GM21447 (cell line): Measurements from ENCODE around the gene ASIC5.
"Not testable (repeated sequence)": the region's sequence is repeated elsewhere in the genome, so short reads cannot be mapped to it uniquely, and the experiment has no call there.

ENCODE experiments used
- ATAC-seq: cut with Tn5 transposase; IDR thresholded peaks from one replicate; pipeline ENCODE4 v1.9.1; 2021; ENCODE audit not compliant: unreplicated experiment

ASIC5 gene, protein sequence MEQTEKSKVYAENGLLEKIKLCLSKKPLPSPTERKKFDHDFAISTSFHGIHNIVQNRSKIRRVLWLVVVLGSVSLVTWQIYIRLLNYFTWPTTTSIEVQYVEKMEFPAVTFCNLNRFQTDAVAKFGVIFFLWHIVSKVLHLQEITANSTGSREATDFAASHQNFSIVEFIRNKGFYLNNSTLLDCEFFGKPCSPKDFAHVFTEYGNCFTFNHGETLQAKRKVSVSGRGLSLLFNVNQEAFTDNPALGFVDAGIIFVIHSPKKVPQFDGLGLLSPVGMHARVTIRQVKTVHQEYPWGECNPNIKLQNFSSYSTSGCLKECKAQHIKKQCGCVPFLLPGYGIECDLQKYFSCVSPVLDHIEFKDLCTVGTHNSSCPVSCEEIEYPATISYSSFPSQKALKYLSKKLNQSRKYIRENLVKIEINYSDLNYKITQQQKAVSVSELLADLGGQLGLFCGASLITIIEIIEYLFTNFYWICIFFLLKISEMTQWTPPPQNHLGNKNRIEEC

GRCh38 chr4:155866177-155866576 is at the start of gene ASIC5:
TSS of gene ASIC5 (minus strand) at chr4:155866277. CDS start at chr4:155866226, 51 bp downstream.
- ATAC-seq, result no peak

GRCh38 chr4:155914782-155915181 is 48.7 kb upstream of the ASIC5 start:
- no peak for ATAC-seq

DNA sequence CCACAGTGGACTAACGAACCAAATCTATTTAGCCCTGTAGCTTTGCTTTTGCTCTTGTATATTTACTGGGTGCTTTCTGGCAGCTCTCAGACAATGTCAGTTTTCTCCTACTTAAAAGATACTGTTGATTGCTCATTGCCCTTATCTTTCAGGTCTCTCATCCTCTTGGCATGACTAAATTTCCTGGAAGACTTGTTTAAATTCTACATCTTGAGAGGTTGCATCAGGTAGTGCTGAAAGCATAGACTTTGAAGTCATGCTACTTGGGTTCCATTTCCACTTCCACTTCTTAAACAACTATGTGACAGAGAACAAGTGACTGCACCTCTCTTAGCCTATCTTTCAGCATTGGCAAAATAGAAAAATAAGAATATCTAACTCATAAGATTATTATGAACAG is 45.8 kb upstream of the ASIC5 start:
- ATAC-seq, result no peak

- no peak for ATAC-seq
Observed at GRCh38 chr4:155909615-155910226, 43.6 kb upstream of the ASIC5 start.

DNA sequence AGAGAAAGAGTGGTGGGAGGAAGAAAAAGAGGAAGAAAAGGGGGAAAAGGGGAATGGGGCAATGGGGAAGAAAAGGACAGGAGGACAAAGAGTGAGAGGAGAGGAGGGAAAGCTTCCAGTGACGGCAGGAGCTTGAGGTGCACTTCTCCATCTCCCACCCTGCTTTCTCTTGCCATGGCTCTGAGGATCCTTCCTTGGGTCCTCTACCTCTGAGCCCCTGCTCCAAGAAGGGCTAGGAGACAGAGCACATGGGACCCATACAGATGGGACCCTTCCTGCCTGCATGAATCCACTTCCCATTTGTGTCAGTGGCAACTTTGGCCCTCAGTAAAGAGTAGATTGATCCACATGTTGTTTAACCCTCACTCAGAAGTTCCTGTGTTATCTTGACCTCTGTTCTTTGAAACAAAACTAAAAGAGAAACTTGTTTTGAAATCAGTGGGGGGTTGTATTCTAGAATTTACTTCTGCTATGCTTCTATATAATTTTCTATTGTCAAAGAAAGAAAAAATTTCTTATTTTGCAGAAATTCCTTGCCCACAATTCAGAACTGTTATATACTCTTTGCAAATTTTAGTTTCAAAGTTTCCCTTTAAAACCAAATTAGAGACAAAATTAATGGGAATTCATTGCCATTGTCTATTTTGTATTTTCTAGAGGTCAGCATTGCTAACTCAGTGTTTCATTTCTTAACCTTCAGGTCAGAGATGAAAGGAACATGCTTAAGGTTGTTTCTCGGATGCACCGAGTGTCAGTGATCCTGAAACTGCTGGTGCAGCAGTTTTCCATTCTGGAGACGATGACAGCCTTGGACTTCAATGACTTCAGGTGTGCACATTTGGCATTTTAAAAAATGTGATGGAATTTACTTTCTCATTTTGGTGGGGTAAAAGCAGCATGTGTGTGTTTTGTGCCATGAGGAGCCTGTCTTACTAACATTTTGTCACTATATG is 42.4 kb upstream of the ASIC5 start:
- peak; percentile 68 for ATAC-seq

- ATAC-seq, result no peak
Observed at GRCh38 chr4:155907556-155907955, 41.5 kb upstream of the ASIC5 start.

GRCh38 chr4:155906554-155907247 is 40.6 kb upstream of the ASIC5 start:
- no peak for ATAC-seq

- ATAC-seq, result no peak
Observed at GRCh38 chr4:155904331-155904730, 38.3 kb upstream of the ASIC5 start.

DNA sequence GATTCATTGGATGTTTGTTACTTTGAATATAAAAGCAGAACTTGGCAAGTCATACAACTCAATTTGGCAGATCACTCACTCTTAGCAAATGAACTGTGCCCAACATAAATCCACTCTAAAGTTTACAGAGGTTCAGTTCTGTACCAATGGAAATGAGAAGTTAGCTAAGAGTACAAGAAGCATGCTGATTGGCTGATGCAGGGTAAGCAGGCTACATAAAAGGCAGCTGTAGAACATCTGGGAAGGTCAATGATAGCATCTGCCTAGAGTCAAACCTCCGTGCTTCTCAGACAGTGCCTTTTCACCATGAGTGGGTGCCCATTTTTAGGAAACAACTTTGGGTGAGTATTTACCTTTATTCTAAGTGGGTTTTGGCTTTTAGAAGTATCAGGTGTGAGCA is 37.4 kb upstream of the ASIC5 start, which contains the start of gene TDO2:
Gene TDO2, plus strand, starts transcription at position 244 of the 400 bp plus-strand sequence. Its CDS starts 63 bp downstream, at position 307.
- no peak for ATAC-seq

GRCh38 chr4:155901013-155901412 is 34.9 kb upstream of the ASIC5 start:
- ATAC-seq, result no peak

DNA sequence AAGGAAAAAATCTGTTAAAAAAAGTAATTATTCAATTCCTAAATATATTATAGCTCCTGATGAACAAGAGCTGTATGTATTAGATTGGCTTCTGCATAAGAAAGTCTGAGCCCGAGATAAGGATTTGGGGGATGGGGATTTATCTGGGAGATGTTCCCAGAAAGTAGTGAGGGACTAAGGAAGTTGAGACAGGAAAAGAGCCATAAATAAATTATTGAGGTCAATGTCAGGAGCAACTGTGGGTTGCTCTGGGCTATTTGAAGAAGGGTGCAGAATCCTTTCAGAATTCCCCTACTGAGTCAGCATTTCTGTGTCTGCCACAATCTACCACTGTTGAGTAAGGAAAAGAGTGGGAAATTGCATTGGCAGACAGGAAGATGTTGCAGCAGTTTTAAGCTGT is 34.3 kb upstream of the ASIC5 start:
- no peak for ATAC-seq

DNA sequence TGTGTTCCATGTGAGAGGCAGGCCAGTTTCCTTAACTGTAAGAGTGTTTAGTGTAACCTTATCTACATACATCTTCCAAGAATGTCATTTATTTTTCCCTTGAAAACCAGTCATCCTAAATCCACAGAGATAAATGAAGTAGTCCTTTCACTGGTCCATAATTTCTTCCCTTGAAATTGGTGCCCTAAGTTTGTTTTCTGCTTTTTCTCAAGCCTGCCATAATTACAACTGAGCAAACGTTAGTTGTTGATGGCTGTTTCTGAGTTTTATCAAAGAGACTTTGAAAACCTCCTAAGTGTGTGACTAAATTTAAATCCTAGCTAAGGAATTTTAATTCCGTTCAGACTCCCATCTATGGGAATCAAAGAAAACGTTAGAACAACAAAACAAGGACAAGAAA is 33.8 kb upstream of the ASIC5 start:
- ATAC-seq, result no peak

DNA sequence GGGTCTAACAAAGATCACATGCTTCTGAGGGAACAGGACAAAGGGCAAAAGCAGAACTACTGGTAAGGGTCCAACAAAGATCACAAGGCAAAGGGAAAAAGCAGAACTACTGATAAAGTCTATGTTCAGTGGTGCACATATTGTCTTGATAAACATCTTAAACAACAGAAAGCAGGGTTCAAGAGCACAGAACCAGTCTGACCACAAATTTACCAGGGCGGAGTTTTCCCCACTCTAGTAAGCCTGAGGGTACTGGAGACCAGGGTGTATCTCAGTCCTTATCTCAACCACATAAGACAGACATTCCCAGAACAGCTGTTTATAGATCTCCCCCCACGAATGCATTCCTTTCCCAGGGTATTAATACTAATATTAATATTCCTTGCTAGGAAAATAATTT is 32.3 kb upstream of the ASIC5 start:
- not testable (repeated sequence) for ATAC-seq

- ATAC-seq, result no peak
Observed at GRCh38 chr4:155891058-155891457, 25.0 kb upstream of the ASIC5 start.

- no peak for ATAC-seq
Observed at GRCh38 chr4:155889946-155890345, 23.9 kb upstream of the ASIC5 start.

DNA sequence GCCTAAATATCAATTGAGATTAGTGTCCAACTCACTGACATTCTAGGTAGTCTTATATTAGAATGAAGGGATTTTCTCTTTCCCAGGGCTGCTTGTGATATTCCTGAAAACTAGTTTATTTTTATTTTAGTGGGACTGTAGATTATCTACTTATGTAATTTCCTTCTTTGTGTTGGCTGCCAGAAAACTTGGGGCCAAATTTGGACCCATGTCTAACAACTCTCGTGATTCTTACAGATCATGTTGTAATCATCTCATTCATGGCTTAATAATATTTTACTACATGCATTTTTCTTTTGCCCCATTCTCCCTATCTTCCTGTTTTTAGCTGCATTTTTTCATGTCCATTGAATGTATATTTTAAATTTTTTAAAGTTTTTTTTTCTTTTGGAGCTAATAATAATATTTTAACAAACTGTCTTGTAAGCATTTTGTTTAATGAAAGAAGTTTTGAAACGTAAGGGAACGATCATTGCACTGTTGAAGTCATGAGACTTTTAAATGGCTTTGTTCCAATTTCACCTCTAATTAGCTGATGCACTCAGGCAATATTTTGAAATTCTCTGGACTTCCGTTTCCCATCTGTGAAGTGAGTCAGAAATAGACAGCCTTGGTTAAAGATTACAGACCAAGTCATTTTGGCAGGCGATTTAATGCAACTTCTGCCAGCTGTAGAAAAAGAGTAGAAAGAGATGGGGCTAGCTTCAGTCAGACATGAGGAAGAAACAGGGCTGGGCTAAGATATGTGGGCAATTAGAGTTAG is 23.1 kb upstream of the ASIC5 start:
- peak; percentile 89 for ATAC-seq

DNA sequence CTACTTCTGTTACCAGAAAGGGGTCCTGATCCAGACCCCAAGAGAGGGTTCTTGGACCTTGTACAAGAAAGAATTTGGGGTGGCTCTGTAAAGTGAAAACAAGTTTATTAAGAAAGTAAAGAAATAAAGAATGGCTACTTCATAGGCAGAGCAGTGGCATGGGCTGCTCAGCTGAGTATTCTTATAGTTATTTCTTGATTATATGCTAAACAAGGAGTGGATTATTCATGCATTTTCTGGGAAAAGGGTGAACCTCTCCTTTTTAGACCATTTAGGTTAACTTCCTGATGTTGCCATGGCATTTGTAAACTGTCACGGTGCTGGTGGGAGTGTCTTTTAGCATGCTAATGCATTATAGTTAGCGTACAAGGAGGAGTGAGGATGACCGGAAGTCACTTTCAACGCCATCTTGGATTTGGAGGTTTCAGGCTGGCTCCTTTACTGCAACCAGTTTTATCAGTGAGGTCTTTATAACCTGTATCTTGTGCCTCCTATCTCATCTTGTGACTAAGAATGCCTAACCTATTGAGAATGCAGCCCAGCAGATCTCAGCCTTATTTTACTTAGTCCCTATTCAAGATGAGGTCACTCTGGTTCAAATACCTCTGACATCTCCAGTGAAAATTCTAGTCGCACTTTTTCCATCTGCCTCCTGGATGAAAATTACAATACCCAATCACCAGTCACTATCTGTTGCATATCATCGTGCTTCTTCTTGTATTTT is 21.9 kb upstream of the ASIC5 start:
- ATAC-seq, result no peak

DNA sequence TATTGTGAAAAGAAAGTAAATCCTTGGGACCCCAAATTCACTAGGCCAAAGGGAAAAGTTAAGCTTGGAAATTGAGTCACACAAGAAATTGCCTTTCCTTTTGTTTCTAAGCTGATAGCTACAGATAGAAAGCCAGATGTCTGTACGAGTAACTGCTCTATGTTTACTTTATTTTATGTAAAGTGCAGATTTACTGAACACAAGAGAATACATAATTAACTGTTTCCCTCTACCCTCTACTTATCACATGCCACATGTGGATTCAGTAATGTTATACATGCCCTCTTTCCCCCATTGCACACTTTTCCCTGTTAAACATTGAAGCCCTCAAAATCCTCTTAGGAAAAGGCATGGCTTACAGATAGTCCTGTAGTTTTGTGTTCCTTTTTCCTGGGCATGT is 21.0 kb upstream of the ASIC5 start:
- no peak for ATAC-seq

DNA sequence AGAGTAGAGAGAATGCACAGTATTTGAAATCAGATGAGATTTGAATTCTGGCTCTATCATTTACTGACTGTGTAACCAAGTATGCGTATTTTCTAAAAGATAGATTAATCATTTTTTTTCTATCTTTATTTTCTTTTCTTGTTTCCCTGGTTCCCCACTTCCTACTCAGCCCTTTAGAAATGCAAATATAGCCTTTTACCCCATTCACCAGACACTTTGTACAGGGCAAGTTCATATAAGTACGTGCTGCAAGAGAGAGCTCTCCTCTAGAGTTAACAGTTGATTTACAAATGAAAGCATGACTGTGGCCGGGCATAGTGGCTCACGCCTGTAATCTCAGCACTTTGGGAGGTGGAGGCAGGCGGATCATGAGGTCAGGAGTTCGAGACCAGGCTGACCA is 19.6 kb upstream of the ASIC5 start:
- ATAC-seq, result no peak
